Hypothalamus (tissue), 51 donors: ENCODE measurements around the gene STXBP6.

Experiments used
- DNase-seq, 51 donors: peaks; one replicate each; lab custom pipeline; 2025; lab: John Stamatoyannopoulos, UW

The STXBP6 gene

DNA sequence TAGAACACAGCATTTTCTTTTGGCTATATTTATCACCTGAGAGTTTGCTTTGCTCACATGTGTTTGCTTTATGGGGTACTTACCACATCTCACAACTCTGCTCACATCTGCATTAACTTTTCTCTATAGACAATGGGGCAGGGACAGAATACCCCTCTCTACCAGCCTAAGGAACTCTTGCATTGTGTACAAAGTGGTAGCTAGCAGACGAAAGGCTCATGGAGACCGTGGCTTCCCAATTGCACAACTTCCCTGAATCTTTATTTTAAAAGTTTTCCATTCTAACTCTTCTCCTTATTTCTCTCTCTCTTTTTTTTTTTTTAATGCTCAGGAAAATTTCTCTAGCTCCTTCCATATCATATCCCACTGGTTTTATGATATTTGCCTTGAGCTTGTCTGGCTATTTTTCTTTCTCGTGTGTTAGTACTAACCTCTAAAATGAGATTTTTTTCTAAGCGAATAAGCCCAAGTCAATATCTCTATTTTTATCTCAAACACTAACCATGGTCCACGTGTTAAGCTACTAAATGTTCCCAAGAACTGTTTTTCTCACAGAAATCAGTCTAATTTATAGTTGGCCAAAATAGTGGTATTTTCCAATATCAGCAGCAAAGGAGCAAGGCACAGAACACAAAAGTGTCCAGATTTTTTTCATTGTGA is 155.2 kb downstream of the STXBP6 start:
- DNase-seq = no peak

GRCh38 chr14:24892497-24893051 is 157.4 kb downstream of the STXBP6 start:
- no peak for DNase-seq

GRCh38 chr14:24891987-24892496 is 157.9 kb downstream of the STXBP6 start:
- DNase-seq = no peak

GRCh38 chr14:24890716-24891115 is 159.2 kb downstream of the STXBP6 start:
- DNase-seq = no peak

DNA sequence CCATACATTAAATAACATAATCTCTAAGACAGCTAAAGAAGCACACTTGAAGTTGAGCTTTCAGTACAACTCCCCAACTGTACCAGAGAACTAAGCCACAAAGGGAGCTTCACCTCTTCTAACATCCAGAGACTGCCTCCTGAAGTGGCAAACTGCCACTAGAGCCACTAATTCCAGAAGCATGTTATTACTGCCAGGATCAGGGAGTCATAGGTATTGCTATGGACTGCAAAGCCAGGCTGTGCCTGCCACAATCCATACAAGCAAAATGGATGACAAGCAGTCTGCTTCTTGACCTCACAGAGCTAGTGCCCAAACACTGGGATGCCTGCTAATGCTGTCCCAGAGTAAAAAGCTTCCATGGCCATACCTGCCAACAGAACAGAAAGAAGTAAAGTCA is 160.1 kb downstream of the STXBP6 start:
- no peak for DNase-seq

- DNase-seq = no peak
Measured at GRCh38 chr14:24888532-24888931, 161.4 kb downstream of the STXBP6 start.

GRCh38 chr14:24887623-24888304 is 162.2 kb downstream of the STXBP6 start:
- DNase-seq = no peak

DNA sequence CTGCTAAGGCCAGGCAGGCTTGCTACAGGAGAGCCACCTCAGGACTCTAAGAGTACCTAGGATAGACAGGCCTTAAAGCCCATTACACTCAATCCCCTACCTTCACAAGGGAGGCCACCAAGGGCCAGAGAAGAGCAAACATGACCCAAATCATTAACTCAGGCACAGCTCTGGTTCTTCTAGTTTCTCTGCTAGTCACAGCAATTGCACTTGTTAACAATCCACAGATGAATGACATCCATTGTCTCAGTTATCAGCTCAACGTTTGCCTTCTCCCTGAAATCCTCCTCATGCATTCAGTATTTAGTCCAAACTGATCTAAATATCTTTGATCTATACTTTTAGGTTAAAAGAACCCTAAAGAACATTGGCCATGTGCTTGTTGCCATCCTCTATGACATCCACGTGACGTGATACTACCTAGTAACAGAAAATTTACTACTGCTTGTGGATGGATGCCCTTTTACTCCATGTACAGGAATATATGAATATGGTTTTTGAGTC is 164.5 kb downstream of the STXBP6 start:
- DNase-seq = peak in 2 of 51 donors; percentile 4 to 42

- DNase-seq = no peak
Measured at GRCh38 chr14:24883576-24883975, 166.4 kb downstream of the STXBP6 start.

GRCh38 chr14:24881116-24881893 is 168.6 kb downstream of the STXBP6 start:
- no peak for DNase-seq

DNA sequence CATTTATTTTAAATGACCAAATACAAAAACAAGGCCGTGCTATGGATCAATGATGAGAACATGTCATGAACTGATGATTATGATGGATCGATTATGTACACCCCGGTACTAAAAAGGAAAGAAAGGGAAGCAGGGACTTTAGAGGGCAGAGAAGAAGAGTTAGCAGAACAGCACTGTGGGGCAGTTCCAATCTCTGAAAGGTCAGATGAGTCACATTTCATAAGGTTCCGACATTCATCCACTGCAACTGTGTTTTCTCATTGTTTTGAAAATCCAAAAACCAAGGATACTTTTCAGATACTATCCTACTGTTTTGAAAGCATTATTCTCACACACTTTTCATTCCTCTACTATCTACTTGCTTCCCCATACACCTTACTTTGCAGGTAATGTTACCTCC is 169.3 kb downstream of the STXBP6 start:
- no peak for DNase-seq

DNA sequence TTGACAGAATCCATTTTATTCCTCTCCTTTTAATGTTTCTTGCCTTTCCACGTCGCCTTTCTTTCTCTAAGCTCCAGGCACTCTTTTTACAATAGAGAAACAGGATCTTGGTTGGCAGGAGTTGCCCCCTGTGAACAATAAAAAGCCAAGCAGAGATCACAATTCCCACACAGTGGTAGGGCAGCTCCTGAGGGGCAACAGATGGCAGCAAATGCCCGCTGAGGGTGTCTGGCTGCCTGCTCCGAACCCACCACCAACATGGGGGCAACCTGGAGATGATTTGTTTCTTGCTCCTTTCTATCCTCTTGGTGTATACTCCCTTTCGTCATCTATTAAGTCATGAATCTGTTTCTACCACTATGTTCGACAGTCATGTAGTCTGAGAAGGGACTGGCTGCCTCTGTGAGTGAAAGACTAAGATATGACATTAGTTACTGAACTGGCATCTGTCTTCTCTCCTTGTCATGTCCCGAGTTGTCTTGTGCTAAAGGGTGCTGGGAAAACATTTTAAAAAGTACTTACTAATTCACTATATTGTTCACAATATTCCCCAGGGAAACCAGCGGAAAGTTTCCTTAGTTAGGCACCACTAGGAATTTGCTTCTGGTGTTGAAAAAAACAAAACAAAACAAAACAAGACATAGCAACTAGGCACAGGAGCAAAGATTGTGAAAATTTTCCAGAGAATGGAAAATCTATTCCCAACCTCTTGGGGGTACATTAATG is 170.1 kb downstream of the STXBP6 start:
- DNase-seq = peak in 3 of 51 donors; percentile 12 to 54 (median 22)

DNA sequence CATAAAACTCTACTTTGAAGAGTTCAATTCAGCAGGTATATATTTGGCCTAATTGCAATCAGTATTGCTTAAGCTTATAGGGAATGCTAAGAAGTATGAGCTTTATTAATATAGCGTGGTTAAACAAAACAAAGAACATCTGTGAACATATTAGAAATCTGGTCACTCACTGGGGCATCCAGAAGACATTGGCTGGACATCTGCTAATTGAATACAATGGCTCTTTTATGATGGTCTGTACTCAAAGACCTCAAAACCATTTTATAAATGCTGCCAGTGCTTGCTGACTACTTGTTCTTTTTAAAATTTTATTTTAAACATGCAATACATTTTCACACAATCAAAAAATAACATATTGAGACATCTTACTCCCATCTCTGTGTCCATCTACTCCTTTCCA is 173.0 kb downstream of the STXBP6 start:
- DNase-seq = peak in 3 of 51 donors; percentile 12 to 55 (median 43)

DNA sequence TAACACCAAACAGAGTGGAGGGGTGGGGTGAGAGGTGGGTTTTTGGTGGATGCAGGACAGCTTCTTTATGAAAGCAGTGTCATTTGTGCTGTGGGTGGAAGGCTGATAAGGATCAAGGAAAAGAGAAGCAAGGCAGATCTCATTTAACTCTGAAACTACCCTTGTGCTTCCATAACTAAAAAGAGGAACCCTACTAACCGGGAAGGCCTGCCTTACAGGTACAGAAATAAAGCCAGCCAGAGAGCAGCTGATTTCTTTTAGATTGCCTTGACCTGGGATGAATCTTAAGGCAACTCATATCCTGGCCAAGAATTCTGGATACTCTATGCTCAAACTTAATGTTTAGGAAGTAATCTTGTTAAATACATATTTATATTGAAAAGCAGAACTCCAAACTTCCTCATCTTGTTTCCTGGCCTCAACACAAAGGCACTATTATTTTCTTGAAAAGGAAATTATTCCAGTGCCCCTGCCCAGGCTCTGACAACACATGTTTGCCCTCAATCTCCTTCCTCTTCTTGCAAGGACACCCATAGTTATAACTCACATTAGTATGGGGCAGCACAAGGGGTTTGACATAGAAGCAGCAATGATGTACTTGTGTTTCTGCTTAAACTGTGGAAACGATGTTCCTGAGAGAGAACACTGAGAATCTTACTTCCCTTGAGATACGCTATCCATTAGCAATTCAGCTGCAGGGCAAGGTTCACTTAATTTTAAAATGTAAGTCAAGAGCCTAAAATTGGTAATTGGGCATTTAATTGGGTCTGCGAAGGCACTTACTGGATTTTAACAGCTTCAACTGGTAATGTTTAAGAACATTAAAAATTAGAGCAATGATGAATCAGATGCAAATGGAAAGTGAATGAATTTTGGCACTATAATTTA is 173.7 kb downstream of the STXBP6 start:
- DNase-seq = peak in 3 of 51 donors; percentile 16 to 56 (median 33)

- DNase-seq = no peak
Measured at GRCh38 chr14:24875203-24875838, 174.6 kb downstream of the STXBP6 start.

DNA sequence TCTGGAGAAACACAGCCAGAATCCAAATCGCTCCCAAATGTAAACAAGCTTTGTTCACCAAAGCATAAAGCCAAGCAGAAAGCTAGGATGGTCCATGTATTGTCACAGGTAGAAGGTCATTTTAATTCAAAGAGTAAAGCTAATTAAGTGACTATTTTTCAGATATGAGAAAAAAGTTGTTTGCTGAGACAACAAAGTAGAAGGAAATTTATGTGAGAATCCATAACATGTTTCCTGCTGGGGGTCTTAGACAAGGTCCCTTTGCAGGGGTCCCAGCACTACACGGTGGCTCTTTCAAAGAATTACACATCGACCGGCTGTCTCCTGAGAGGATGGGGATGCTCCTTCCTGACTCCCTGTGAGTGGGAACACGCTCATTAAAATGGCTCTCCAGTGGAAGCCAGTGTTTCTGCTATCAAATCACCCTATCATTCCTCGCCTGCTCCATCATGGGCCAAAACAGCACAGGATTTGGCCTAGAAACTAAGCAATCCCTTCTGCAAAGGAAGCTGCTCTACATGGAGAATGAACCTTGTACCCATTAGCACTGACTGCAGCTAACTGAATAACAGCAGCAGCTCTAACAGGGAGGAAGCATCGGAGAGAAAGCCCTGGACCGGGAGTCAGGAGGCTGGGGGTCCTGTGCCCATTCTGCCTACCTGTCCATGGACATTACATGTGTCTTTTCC is 175.3 kb downstream of the STXBP6 start:
- no peak for DNase-seq

DNA sequence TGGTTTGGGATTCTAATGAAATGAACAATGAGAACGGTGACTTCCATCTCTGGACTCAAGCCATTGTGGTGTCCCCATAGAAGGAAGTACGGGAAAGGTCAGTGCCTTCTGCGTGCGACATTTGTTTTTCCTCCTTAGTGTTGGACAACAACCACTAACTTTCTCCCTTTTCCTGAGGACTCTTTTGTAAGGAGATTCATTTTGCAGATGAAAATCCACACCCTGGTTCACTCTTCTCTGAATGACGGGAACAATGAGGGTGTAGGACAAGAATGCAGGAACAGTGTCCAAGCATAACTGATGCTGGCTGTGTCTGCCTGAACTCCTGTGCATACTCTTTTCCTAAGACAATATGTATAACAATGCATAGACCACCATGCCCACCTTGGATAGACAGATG is 176.4 kb downstream of the STXBP6 start:
- DNase-seq = no peak
